WI38 (cell line): ENCODE data around the gene CDC42EP1.

ENCODE experiments used
- H3K4me3 ChIP-seq: 2 replicates; pipeline ENCODE4 v1.5.1; 2011; ENCODE audit warnings: low read depth, mild to moderate bottlenecking, control low read depth, low read length
- TF ChIP-seq, protein P1 (sequence below): IDR thresholded peaks from 2 replicates; pipeline ENCODE4 v1.5.1; 2012; ENCODE audit warnings: low read depth, mild to moderate bottlenecking, control low read depth, low read length

The CDC42EP1 gene

DNA sequence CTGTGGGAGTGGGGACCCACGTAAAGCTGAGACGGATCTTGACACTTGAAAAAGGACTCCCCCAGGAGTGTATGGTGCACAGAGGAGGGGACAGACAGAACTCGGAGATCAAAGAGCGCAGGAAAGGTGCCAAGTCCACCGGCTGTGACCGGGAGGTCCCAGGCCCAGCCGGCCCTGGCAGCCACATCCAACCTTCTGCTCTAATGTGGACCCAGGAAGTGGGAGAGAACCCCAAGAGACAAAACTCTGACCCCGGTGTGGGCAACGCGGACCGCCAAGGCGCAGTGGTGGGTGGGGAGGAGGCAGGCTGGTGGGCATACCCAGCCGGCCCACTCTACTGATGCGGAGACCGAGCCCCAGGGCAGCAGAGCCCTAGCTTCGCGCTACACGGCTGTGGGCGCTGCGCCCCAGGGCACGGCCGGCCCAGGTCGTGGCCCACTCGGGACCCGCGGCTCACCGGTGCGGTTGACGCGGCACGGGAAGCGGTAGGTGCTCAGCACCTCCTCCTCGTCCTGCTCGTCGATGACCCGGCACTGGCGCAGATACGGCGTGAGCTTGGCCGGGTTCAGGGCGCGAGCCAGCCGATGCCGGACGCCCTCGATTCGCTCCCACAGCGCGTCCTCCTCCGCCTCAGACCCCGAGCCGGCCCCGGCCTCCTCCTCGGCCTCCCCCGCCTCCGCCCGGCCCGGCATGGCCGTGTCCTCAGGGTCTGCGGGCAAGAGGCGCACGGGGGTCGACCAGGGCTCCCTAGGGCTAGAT, 41.6 kb upstream of the CDC42EP1 start:
- TF ChIP-seq, protein P1, sequence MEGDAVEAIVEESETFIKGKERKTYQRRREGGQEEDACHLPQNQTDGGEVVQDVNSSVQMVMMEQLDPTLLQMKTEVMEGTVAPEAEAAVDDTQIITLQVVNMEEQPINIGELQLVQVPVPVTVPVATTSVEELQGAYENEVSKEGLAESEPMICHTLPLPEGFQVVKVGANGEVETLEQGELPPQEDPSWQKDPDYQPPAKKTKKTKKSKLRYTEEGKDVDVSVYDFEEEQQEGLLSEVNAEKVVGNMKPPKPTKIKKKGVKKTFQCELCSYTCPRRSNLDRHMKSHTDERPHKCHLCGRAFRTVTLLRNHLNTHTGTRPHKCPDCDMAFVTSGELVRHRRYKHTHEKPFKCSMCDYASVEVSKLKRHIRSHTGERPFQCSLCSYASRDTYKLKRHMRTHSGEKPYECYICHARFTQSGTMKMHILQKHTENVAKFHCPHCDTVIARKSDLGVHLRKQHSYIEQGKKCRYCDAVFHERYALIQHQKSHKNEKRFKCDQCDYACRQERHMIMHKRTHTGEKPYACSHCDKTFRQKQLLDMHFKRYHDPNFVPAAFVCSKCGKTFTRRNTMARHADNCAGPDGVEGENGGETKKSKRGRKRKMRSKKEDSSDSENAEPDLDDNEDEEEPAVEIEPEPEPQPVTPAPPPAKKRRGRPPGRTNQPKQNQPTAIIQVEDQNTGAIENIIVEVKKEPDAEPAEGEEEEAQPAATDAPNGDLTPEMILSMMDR: no peak
- H3K4me3 ChIP-seq: peak overlapping the region; percentile 70

- peak within 1 kb of the TSS; percentile 70 for H3K4me3 ChIP-seq
- TF ChIP-seq, protein P1: no peak
Observed at GRCh38 chr22:37519268-37520195, 40.7 kb upstream of the CDC42EP1 start, which contains the start of gene CARD10. CARD10 (minus strand) TSS chr22:37519415; CDS start chr22:37519200, 215 bp downstream.

GRCh38 chr22:37520776-37521191, 39.5 kb upstream of the CDC42EP1 start:
- TF ChIP-seq, protein P1: no peak
- no peak overlapping the region for H3K4me3 ChIP-seq

DNA sequence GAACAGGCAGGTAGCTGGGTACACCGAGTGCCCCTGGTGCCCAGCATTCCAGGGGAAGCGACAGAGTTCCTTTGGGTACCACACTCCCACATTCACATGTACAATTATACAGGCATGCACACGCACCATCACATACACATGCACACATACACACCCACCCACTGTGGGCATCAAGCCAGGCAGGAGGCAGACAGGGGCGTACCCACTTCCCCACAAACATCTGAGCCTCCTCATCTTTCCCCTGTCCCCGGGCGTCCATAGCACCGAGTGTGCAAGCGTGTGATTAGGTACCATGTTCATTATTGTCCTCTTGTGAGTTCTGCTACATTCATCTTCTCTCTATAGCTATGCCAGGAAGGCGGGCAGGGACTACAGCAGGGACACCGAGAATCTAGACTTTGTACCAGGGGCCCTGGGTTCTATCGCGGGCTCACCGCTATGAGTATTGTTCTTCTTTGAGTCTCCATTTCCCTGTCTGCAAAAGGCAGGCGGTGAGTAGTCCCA, 39.0 kb upstream of the CDC42EP1 start:
- H3K4me3 ChIP-seq: no peak overlapping the region
- TF ChIP-seq, protein P1: no peak

DNA sequence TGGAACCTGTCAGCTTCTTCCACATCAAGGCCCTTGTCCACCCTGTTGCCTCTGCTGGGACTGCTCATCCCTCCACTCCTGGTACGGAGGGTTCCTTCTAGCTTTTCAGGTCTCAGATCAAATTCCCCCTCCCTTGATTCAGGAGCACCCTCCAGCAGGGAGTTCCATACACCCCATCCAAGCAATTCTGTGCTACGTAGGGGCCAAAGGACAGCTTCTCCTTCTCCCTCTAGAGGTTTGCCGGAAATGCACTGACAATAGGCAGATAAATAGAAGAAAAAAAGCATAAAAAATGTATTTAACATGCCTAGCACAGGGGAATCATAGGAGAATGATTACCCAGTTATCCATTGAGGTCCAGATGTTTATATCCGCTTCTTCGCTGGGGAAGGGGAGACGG, 37.8 kb upstream of the CDC42EP1 start:
- no peak overlapping the region for H3K4me3 ChIP-seq
- TF ChIP-seq, protein P1: no peak

DNA sequence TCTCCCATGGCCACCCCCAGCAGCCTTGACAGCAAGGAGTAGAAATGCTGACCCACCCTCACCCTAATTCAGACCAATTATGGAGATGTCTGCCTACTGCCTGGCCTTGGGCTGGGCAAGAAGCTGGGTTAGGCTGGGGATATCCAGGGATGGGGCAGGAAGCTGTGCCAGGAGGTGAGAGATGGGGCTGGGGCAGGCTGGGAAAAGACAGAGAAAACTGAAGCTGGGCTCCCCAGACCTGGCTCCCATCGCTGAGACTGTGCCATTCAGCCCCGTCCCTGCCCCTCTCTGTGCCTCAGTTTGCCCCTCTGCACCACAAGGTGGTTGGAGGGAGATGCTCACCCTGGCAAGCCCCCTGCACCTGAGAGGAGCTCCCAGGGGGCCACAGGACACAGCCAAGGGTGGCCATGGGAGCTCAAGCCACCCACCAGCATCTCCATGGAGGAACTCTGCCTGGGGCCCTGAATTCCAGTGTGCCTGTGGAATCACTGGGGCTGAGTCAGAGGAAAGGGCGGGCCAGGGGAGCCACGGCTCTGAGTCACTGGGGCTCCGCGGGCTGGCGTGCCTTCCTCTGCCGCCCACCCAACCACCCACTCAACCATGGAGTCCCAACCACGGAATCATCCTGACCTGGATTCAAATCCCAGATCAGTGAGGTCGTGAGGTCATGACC, 35.1 kb upstream of the CDC42EP1 start:
- H3K4me3 ChIP-seq: no peak overlapping the region
- TF ChIP-seq, protein P1: no peak
